Upper lobe of left lung (tissue), 6 donors: ENCODE results near the gene DOCK11. TPM values are rescaled to one million over a fixed set of nuclear protein-coding genes. Genes with fewer than 3 reads are reported as not detected.

Experiments used
- ATAC-seq, 2 donors: fragments of 200-7000 bp; cut with Tn5 transposase; one replicate each; pipeline ENCODE4 v1.9.1; 2022; ENCODE audit warnings: mild to moderate bottlenecking in 2 of 2, moderate library complexity in 2 of 2; ENCODE audit not compliant: low FRiP score in 2 of 2
- DNase-seq, 2 donors: peaks; one replicate each; pipeline ENCODE4 v3.0.0-alpha.2; 2019 to 2020
- H3K27ac ChIP-seq, 4 donors: fragments of 200-600 bp; sonication (generic); one replicate each; pipeline ENCODE4 v1.5.1; 2016 to 2019
- H3K27me3 ChIP-seq, 4 donors: fragments of 200-600 bp; sonication (generic); one replicate each; pipeline ENCODE4 v1.5.1; 2017 to 2019
- H3K36me3 ChIP-seq, 4 donors: fragments of 200-600 bp; sonication (generic); one replicate each; pipeline ENCODE4 v1.5.1; 2016 to 2019
- H3K4me1 ChIP-seq, 4 donors: fragments of 200-600 bp; sonication (generic); one replicate each; pipeline ENCODE4 v1.5.1; 2018 to 2019
- H3K4me3 ChIP-seq, 4 donors: fragments of 200-600 bp; sonication (generic); one replicate each; pipeline ENCODE4 v1.5.1; 2017 to 2019; ENCODE audit warnings: mild to moderate bottlenecking in 2 of 4, moderate library complexity in 1 of 4
- H3K9me3 ChIP-seq, 4 donors: fragments of 200-600 bp; sonication (generic); one replicate each; pipeline ENCODE4 v1.5.1; 2018 to 2019
- CTCF ChIP-seq, 6 experiments: fragments of 450-650 bp in 4 of 6; fragments of 200-600 bp in 2 of 6; sonication (generic) in 2 of 6; IDR thresholded peaks; one replicate each; pipeline ENCODE4 v1.5.1; 2016 to 2019; ENCODE audit warnings: antibody characterized with exemption in 6 of 6
- EP300 ChIP-seq, 4 donors: sonication (generic); formaldehyde crosslinking; IDR thresholded peaks; one replicate each; pipeline ENCODE4 v1.5.1; 2017; ENCODE audit warnings: antibody characterized with exemption in 4 of 4, control low read depth in 2 of 4
- POLR2A ChIP-seq, 4 donors: fragments of 450-650 bp; IDR thresholded peaks; one replicate each; pipeline ENCODE4 v1.5.1; 2016 to 2017; ENCODE audit warnings: antibody characterized with exemption in 4 of 4, mild to moderate bottlenecking in 2 of 4
- POLR2AphosphoS5 ChIP-seq, 2 donors: sonication (generic); formaldehyde crosslinking; IDR thresholded peaks; one replicate each; pipeline ENCODE4 v1.5.1; 2017; ENCODE audit warnings: antibody characterized with exemption in 2 of 2
- WGBS, 2 donors: methylation state at CpG; one replicate each; pipeline ENCODE4 v1.1.5; 2017 to 2018; 5-methylcytosine and 5-hydroxymethylcytosine counted together
- total RNA-seq, 6 donors: library from RNA; depleted of rRNA in 4 of 6; stranded (reverse); fragments of >200 nt in 4 of 6; gene quantifications; one replicate each; pipeline versions ENCODE4 v1.1.0 to v1.2.1, GENCODE V29; 2016 to 2021
- donor health status: DM: no; HTN: no; CAD: no; lungs with moderate emphysema.
- donor health status: DM: no; HTN: yes; CAD: no; lungs with severe emphysema.

DOCK11 gene
- 10 to 100 TPM; 20.6 to 51.6 (median 42.1) TPM for total RNA-seq

GRCh38 chrX:118495061-118495921 lies at the start of gene DOCK11:
DOCK11 (plus strand) TSS chrX:118495815; CDS start chrX:118495972, 157 bp downstream.
- Histone ChIP-seq H3K4me3 (peak within 1 kb of the TSS; percentile 19 to 73 (median 60)), H3K27ac (peak within 1 kb of the TSS; percentile 81 to 94 (median 85)), H3K27me3 (no peaks in the 10 kb centered on the region), H3K36me3 (no peaks in the 10 kb centered on the region), H3K9me3 (no peaks in the 10 kb centered on the region), H3K4me1 (peaks cover 0 to 7% (median 1%) of the 10 kb centered on the region in 4 donors)
- DNase-seq (peak; percentile 83 to 93), ATAC-seq (peak; percentile 92 to 95)
- TF ChIP-seq EP300 (IDR thresholded peaks at IDR 0.05), result no peak
- no peak for TF ChIP-seq CTCF (IDR thresholded peaks at IDR 0.05)
- TF ChIP-seq POLR2A (IDR thresholded peaks at IDR 0.05), result peak in 3 of 4 donors; percentile 31 to 77 (median 31)
- peak in 1 of 2 donors; percentile 79 for TF ChIP-seq POLR2AphosphoS5 (IDR thresholded peaks at IDR 0.05)
- WGBS, 2 donors, result 10 to 44% methylated on average over 4 to 49 of the region's 64 CpGs

GRCh38 chrX:118448273-118448783 lies 47.3 kb upstream of the DOCK11 start:
- no peak for TF ChIP-seq POLR2A (IDR thresholded peaks at IDR 0.05)
- TF ChIP-seq EP300 (IDR thresholded peaks at IDR 0.05), result no peak
- no peak for TF ChIP-seq CTCF (IDR thresholded peaks at IDR 0.05)
- Histone ChIP-seq H3K27ac (no peak overlapping the region), H3K9me3 (no peaks in the 10 kb centered on the region), H3K27me3 (no peaks in the 10 kb centered on the region), H3K36me3 (peaks cover 0 to 34% (median 0%) of the 10 kb centered on the region in 4 donors), H3K4me1 (no peaks in the 10 kb centered on the region), H3K4me3 (no peak overlapping the region)
- no peak for DNase-seq
- no peak for ATAC-seq
- WGBS, 2 donors, result 63% methylated on average over 3 of the region's 3 CpGs; no CpG with 5 or more reads in 1 of the 2 donors

GRCh38 chrX:118455013-118455412 lies 40.6 kb upstream of the DOCK11 start:
- TF ChIP-seq CTCF (IDR thresholded peaks at IDR 0.05) (no peak), POLR2A (IDR thresholded peaks at IDR 0.05) (no peak), POLR2AphosphoS5 (IDR thresholded peaks at IDR 0.05) (no peak), EP300 (IDR thresholded peaks at IDR 0.05) (no peak)
- Histone ChIP-seq H3K36me3 (no peaks in the 10 kb centered on the region), H3K27ac (no peak overlapping the region), H3K4me3 (no peak overlapping the region), H3K4me1 (no peaks in the 10 kb centered on the region), H3K27me3 (no peaks in the 10 kb centered on the region), H3K9me3 (no peaks in the 10 kb centered on the region)
- ATAC-seq (no peak), DNase-seq (no peak)
- 69 to 83% methylated on average over 2 to 3 of the region's 3 CpGs for WGBS, 2 donors

GRCh38 chrX:118459494-118459893 lies 36.1 kb upstream of the DOCK11 start:
- Histone ChIP-seq H3K36me3 (no peaks in the 10 kb centered on the region), H3K27me3 (no peaks in the 10 kb centered on the region), H3K9me3 (no peaks in the 10 kb centered on the region), H3K27ac (no peak overlapping the region), H3K4me3 (no peak overlapping the region), H3K4me1 (no peaks in the 10 kb centered on the region)
- no peak for TF ChIP-seq POLR2AphosphoS5 (IDR thresholded peaks at IDR 0.05)
- TF ChIP-seq CTCF (IDR thresholded peaks at IDR 0.05), result peak in 5 of 6 experiments; percentile 30 to 52 (median 37)
- no peak for DNase-seq
- ATAC-seq, result peak in 1 of 2 donors; percentile 45
- WGBS, 2 donors, result 6 to 36% methylated on average over 4 of the region's 4 CpGs
